WTC11 (cell line): Measurements from ENCODE around the gene SPRR2D. TPM values are rescaled to one million over a fixed set of nuclear protein-coding genes. Genes with fewer than 3 reads are reported as not detected.
"Not testable (repeated sequence)": the region's sequence is repeated elsewhere in the genome, so short reads cannot be mapped to it uniquely, and the experiment has no call there.

Experiments
- ATAC-seq: fragments of 200-7000 bp; cut with Tn5 transposase; 2 replicates; pipeline ENCODE4 v1.10.0; 2021; ENCODE audit warnings: mild to moderate bottlenecking, moderate library complexity
- CTCF ChIA-PET: fragments of 300-600 bp; sonication (Branson Sonifier 250); formaldehyde crosslinking; loops from one replicate; lab custom pipeline; 2021; ENCODE audit warnings: antibody characterized with exemption; lab: Charles Lee
- POLR2A ChIA-PET: fragments of 350-600 bp; sonication (Branson Sonifier 250); formaldehyde crosslinking; loops from one replicate; lab custom pipeline; 2021; ENCODE audit warnings: antibody characterized with exemption; lab: Charles Lee
- DNase-seq: peaks from one replicate; pipeline ENCODE4 v3.0.0; 2021; ENCODE audit warnings: low spot score
- H3K27ac Mint-ChIP-seq: 2 replicates; pipeline ENCODE4 v1.8.0; 2021; ENCODE audit warnings: mixed read lengths
- H3K27me3 Mint-ChIP-seq: 2 replicates; pipeline ENCODE4 v1.8.0; 2021; ENCODE audit warnings: low read depth, mild to moderate bottlenecking, moderate library complexity, mixed read lengths
- H3K36me3 Mint-ChIP-seq: 2 replicates; pipeline ENCODE4 v1.8.0; 2021; ENCODE audit warnings: mixed read lengths
- H3K4me1 Mint-ChIP-seq: 2 replicates; pipeline ENCODE4 v1.8.0; 2022; ENCODE audit warnings: mixed read lengths
- H3K4me3 Mint-ChIP-seq: 2 replicates; pipeline ENCODE4 v1.8.0; 2021; ENCODE audit warnings: mild to moderate bottlenecking, moderate library complexity, mixed read lengths
- H3K9me3 Mint-ChIP-seq: 2 replicates; pipeline ENCODE4 v1.8.0; 2021; ENCODE audit warnings: mixed read lengths
- CREB1 ChIP-seq: sonication (generic); formaldehyde crosslinking; IDR thresholded peaks from 2 replicates; pipeline ENCODE4 v1.8.0; 2023; ENCODE audit warnings: mild to moderate bottlenecking, missing genetic modification reagents
- CREM ChIP-seq: sonication (generic); formaldehyde crosslinking; IDR thresholded peaks from 2 replicates; pipeline ENCODE4 v1.8.1; 2022; ENCODE audit warnings: mild to moderate bottlenecking, missing genetic modification reagents, moderate library complexity
- CTCF ChIP-seq: fragments of 200-600 bp; IDR thresholded peaks from 2 replicates; pipeline ENCODE4 v1.8.0; 2022; ENCODE audit warnings: antibody characterized with exemption
- FOXP4 ChIP-seq: sonication (generic); formaldehyde crosslinking; IDR thresholded peaks from 2 replicates; pipeline ENCODE4 v1.8.0; 2022; ENCODE audit warnings: mild to moderate bottlenecking, missing genetic modification reagents
- GTF2I ChIP-seq: fragments of 250-450 bp; sonication (Bioruptor Pico); conservative IDR thresholded peaks from 2 replicates; pipeline ENCODE4 v1.4.0; 2021; ENCODE audit warnings: mild to moderate bottlenecking
- JUN ChIP-seq: sonication (generic); formaldehyde crosslinking; IDR thresholded peaks from 2 replicates; pipeline ENCODE4 v1.8.0; 2023; ENCODE audit warnings: mild to moderate bottlenecking, missing genetic modification reagents
- MXD4 ChIP-seq: fragments of 250-450 bp; sonication (Bioruptor Pico); IDR thresholded peaks from 2 replicates; pipeline ENCODE4 v1.8.0; 2021; ENCODE audit warnings: mild to moderate bottlenecking, moderate library complexity, borderline replicate concordance
- NR1H2 ChIP-seq: sonication (generic); formaldehyde crosslinking; IDR thresholded peaks from 2 replicates; pipeline ENCODE4 v1.9.0; 2021; ENCODE audit warnings: mild to moderate bottlenecking, moderate library complexity, missing genetic modification reagents
- ZBTB21 ChIP-seq: sonication (generic); formaldehyde crosslinking; IDR thresholded peaks from 2 replicates; pipeline ENCODE4 v1.8.1; 2023; ENCODE audit warnings: mild to moderate bottlenecking, missing genetic modification reagents, borderline replicate concordance
- ZNF317 ChIP-seq: sonication (generic); formaldehyde crosslinking; IDR thresholded peaks from 2 replicates; pipeline ENCODE4 v1.8.1; 2023; ENCODE audit warnings: low read depth, mild to moderate bottlenecking, moderate library complexity, missing genetic modification reagents, borderline replicate concordance
- ZNF423 ChIP-seq: fragments of 250-450 bp; sonication (Bioruptor Pico); IDR thresholded peaks from 2 replicates; pipeline ENCODE4 v2.1.2; 2022; ENCODE audit warnings: mild to moderate bottlenecking, moderate library complexity
- total RNA-seq: library from RNA; stranded (reverse); gene quantifications from 3 replicates; pipeline ENCODE4 v1.2.3, GENCODE V29; 2021
- TF ChIP-seq, protein P1 (sequence below): sonication (generic); formaldehyde crosslinking; IDR thresholded peaks from 2 replicates; pipeline ENCODE4 v1.8.0; 2022; ENCODE audit warnings: mild to moderate bottlenecking, missing genetic modification reagents
- TF ChIP-seq, protein P2 (sequence below): sonication (generic); formaldehyde crosslinking; IDR thresholded peaks from 2 replicates; pipeline ENCODE4 v1.8.1; 2022; ENCODE audit warnings: mild to moderate bottlenecking, moderate library complexity, missing genetic modification reagents

SPRR2D gene
- total RNA-seq, 1 experiment from 2014 or later, result not detected

DNA sequence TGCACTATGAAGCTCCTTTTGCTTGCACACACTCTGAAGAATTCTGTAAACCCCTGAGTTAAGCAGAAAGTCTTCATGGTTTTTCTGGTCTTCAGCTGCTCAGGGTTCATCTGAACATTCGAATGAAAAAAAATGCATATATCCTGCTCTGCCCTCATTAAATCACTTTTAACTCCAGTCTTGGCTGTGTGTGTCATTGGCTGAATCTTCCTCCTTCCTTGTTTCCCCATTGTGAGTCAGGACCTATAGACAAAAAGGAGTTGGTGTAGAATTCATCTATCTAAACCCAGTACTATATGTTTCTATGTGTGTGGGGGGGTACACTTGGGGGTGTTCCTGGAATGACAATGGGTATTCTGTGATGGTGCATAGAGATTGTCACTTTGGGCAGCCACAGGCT is 16.5 kb downstream of the SPRR2D start:
- Mint-ChIP-seq H3K4me3 (no peak overlapping the region), H3K4me1 (peaks cover 27% of the 10 kb centered on the region), H3K36me3 (no peaks in the 10 kb centered on the region), H3K27me3 (no peaks in the 10 kb centered on the region; the same call in 1 of the 2 replicates), H3K9me3 (peaks cover 28% of the 10 kb centered on the region), H3K27ac (no peak overlapping the region)
- no peak for DNase-seq
- ATAC-seq, result no peak
- ChIA-PET CTCF (no interaction called here), POLR2A (no interaction called here)
- TF ChIP-seq MXD4 (no peak), CREB1 (no peak), ZNF317 (CRISPR knock-in tag) (no peak), FOXP4 (CRISPR knock-in tag) (no peak), CREM (no peak), CTCF (no peak), NR1H2 (no peak), GTF2I (CRISPR knock-in tag) (no peak), ZBTB21 (no peak)

GRCh38 chr1:153023109-153023508 is 17.8 kb downstream of the SPRR2D start:
- ATAC-seq, result no peak
- TF ChIP-seq ZNF423 (CRISPR knock-in tag) (no peak), JUN (CRISPR knock-in tag) (no peak)
- TF ChIP-seq, protein P1, sequence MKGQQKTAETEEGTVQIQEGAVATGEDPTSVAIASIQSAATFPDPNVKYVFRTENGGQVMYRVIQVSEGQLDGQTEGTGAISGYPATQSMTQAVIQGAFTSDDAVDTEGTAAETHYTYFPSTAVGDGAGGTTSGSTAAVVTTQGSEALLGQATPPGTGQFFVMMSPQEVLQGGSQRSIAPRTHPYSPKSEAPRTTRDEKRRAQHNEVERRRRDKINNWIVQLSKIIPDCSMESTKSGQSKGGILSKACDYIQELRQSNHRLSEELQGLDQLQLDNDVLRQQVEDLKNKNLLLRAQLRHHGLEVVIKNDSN (CRISPR knock-in tag), result no peak
- TF ChIP-seq, protein P2, sequence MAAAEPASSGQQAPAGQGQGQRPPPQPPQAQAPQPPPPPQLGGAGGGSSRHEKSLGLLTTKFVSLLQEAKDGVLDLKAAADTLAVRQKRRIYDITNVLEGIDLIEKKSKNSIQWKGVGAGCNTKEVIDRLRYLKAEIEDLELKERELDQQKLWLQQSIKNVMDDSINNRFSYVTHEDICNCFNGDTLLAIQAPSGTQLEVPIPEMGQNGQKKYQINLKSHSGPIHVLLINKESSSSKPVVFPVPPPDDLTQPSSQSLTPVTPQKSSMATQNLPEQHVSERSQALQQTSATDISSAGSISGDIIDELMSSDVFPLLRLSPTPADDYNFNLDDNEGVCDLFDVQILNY (CRISPR knock-in tag), result no peak
- Mint-ChIP-seq H3K4me3 (no peak overlapping the region), H3K4me1 (peaks cover 27% of the 10 kb centered on the region), H3K9me3 (peaks cover 27% of the 10 kb centered on the region), H3K27ac (no peak overlapping the region), H3K36me3 (no peaks in the 10 kb centered on the region), H3K27me3 (no peaks in the 10 kb centered on the region; the same call in 1 of the 2 replicates)
- no peak for DNase-seq
- ChIA-PET POLR2A (no interaction called here), CTCF (no interaction called here)

DNA sequence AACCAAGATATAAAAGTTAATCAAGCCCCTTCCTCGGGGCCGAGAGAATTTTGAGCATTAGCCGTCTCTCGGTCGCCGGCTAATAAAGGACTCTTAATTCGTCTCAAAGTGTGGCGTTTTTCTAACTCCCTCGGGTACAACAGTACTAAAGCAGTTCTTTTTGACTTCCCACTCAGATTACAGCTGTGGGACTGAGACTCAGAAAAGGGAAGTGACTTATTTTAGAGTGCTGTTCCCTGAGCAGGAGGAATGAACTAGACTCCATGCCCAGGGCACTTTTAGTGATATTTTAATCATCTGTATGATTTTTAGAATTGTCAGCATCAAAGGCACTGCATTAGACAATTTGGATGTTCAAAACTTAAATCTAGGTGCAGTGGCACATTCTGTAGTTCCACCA is 18.6 kb downstream of the SPRR2D start:
- CTCF ChIA-PET, H3K27ac Mint-ChIP-seq, H3K36me3 Mint-ChIP-seq, DNase-seq, ATAC-seq, H3K27me3 Mint-ChIP-seq, H3K4me3 Mint-ChIP-seq, POLR2A ChIA-PET: not testable (repeated sequence)
- Mint-ChIP-seq H3K4me1 (peaks cover 27% of the 10 kb centered on the region), H3K9me3 (peaks cover 29% of the 10 kb centered on the region)

GRCh38 chr1:153021829-153022228 is 19.1 kb downstream of the SPRR2D start:
- H3K9me3 Mint-ChIP-seq, result peaks cover 29% of the 10 kb centered on the region
- H3K4me1 Mint-ChIP-seq, result peaks cover 22% of the 10 kb centered on the region
- H3K4me3 Mint-ChIP-seq, DNase-seq, POLR2A ChIA-PET, ATAC-seq, H3K27me3 Mint-ChIP-seq, H3K36me3 Mint-ChIP-seq, H3K27ac Mint-ChIP-seq: not testable (repeated sequence)
- CTCF ChIA-PET, result interaction anchor here (0.9 to 2.1 kb wide), 2 partner anchors 11 to 144 kb away, joined by 3 to 11 read pairs; partner anchors contain the start of gene SMCP
